ENCODE data around the gene PPP1R12C. TPM values are rescaled to one million over a fixed set of nuclear protein-coding genes. Genes with fewer than 3 reads are reported as not detected.
A peak's percentile ranks its signal among the peaks of the same experiment; 100 is the strongest.
"Not testable (repeated sequence)": the region's sequence is repeated elsewhere in the genome, so short reads cannot be mapped to it uniquely, and the experiment has no call there.

The PPP1R12C gene
- total RNA-seq, 1 donor from 2014 or later, result 112 TPM

- peak; percentile 4 for ATAC-seq
- no peak for DNase-seq (ENCODE audit: low spot score)
- intact Hi-C loops (cut with DNase I), result no loop called here
Measured at GRCh38 chr19:55063492-55063843, 54.0 kb downstream of the PPP1R12C start.

- ATAC-seq (peak; percentile 100), DNase-seq (ENCODE audit: low spot score) (peak; percentile 98)
- intact Hi-C loops (cut with DNase I), result no loop called here
Measured at GRCh38 chr19:55062735-55063491, 54.5 kb downstream of the PPP1R12C start, which contains the start of gene RDH13. Gene RDH13 (minus strand): TSS chr19:55063148. CDS start chr19:55063032, 116 bp downstream.

GRCh38 chr19:55060287-55060686, 57.1 kb downstream of the PPP1R12C start:
- intact Hi-C loops (cut with DNase I), result not testable (repeated sequence)

GRCh38 chr19:55058781-55059610, 58.4 kb downstream of the PPP1R12C start:
- intact Hi-C loops (cut with DNase I), result no loop called here
- ATAC-seq (no peak), DNase-seq (ENCODE audit: low spot score) (no peak)

More at GRCh38 chr19:55060287-55060686, 57.1 kb downstream of the PPP1R12C start:
- not testable (repeated sequence) for DNase-seq (ENCODE audit: low spot score); ATAC-seq

GRCh38 chr19:55056827-55057226, 60.6 kb downstream of the PPP1R12C start:
- intact Hi-C loops (cut with DNase I), result no loop called here
- DNase-seq (ENCODE audit: low spot score) (no peak), ATAC-seq (no peak)

- ATAC-seq (no peak), DNase-seq (ENCODE audit: low spot score) (no peak)
- intact Hi-C loops (cut with DNase I), result no loop called here
Measured at GRCh38 chr19:55053735-55054134, 63.7 kb downstream of the PPP1R12C start.

GRCh38 chr19:55050749-55051532, 66.5 kb downstream of the PPP1R12C start:
- intact Hi-C loops (cut with DNase I), result no loop called here

GRCh38 chr19:55048446-55048845, 69.0 kb downstream of the PPP1R12C start:
- ATAC-seq (no peak), DNase-seq (ENCODE audit: low spot score) (no peak)
- intact Hi-C loops (cut with DNase I), result no loop called here

More at GRCh38 chr19:55050749-55051532, 66.5 kb downstream of the PPP1R12C start:
- no peak for DNase-seq (ENCODE audit: low spot score)
- no peak for ATAC-seq

GRCh38 chr19:55047951-55048350, 69.5 kb downstream of the PPP1R12C start:
- no peak for DNase-seq (ENCODE audit: low spot score)
- ATAC-seq, result no peak
- intact Hi-C loops (cut with DNase I), result no loop called here

GRCh38 chr19:55046975-55047622, 70.3 kb downstream of the PPP1R12C start:
- ATAC-seq (no peak), DNase-seq (ENCODE audit: low spot score) (no peak)
- intact Hi-C loops (cut with DNase I), result no loop called here

- no peak for DNase-seq (ENCODE audit: low spot score)
- intact Hi-C loops (cut with DNase I), result no loop called here
- ATAC-seq, result no peak
Measured at GRCh38 chr19:55044771-55045716, 72.4 kb downstream of the PPP1R12C start.

GRCh38 chr19:55044286-55044685, 73.2 kb downstream of the PPP1R12C start:
- DNase-seq (ENCODE audit: low spot score) (no peak), ATAC-seq (no peak)
- intact Hi-C loops (cut with DNase I), result no loop called here

- no peak for ATAC-seq
- intact Hi-C loops (cut with DNase I), result no loop called here
Measured at GRCh38 chr19:55042688-55043087, 74.7 kb downstream of the PPP1R12C start.

GRCh38 chr19:55042344-55042678, 75.1 kb downstream of the PPP1R12C start:
- intact Hi-C loops (cut with DNase I), result no loop called here
- DNase-seq (ENCODE audit: low spot score) (no peak), ATAC-seq (no peak)

More at GRCh38 chr19:55042688-55043087, 74.7 kb downstream of the PPP1R12C start:
- DNase-seq (ENCODE audit: low spot score), result no peak

GRCh38 chr19:55041627-55042343, 75.7 kb downstream of the PPP1R12C start:
- intact Hi-C loops (cut with DNase I), result no loop called here
- ATAC-seq, result no peak
- no peak for DNase-seq (ENCODE audit: low spot score)

- intact Hi-C loops (cut with DNase I), result no loop called here
- no peak for ATAC-seq
- no peak for DNase-seq (ENCODE audit: low spot score)
Measured at GRCh38 chr19:55041244-55041626, 76.2 kb downstream of the PPP1R12C start.

All from sciatic nerve (tissue), 2 donors.